ENCODE results near the gene CDH4. TPM values are rescaled to one million over a fixed set of nuclear protein-coding genes. Genes with fewer than 3 reads are reported as not detected.

Gene CDH4
- total and polyA plus RNA-seq, 2 of the 4 experiments (the other 2 are of a cell fraction), result 1.6 to 3.5 TPM

GRCh38 chr20:61223121-61223520 lies 28.9 kb upstream of the CDH4 start:
- no peak overlapping the region for H2AK9ac ChIP-seq (replicated peaks; ENCODE audit: low read depth, low read length, poor library complexity)
- H3K4ac ChIP-seq (ENCODE audit: low read depth, low read length), result no peak overlapping the region
- in situ Hi-C loops (cut with MboI; ENCODE audit: low sequenced_read_pairs) (loop anchor here (10.0 kb wide), 1 partner anchor 1008 kb away; no protein-coding TSS in a partner anchor), dilution Hi-C loops (cut with HindIII; ENCODE audit: low sequenced_read_pairs, unreplicated experiment) (no loop called here), intact Hi-C loops (cut with micrococcal nuclease) (no loop called here)
- peaks cover 2% of the 10 kb centered on the region for H3K27me3 ChIP-seq (ENCODE audit: control insufficient read depth, insufficient read depth, low read length)
- peaks cover 3% of the 10 kb centered on the region; the same call in 1 of the 2 replicates for H4K20me1 ChIP-seq (ENCODE audit: insufficient read depth, low read length)
- no peak overlapping the region for H2AK5ac ChIP-seq (ENCODE audit: low read depth, low read length)
- H3K4me3 ChIP-seq (ENCODE audit: insufficient read depth, low read depth, low read length), result no peak overlapping the region
- H3K79me1 ChIP-seq (ENCODE audit: low read depth in 1 of 2, low read length in 2 of 2), result no peaks in the 10 kb centered on the region
- H3K14ac ChIP-seq (replicated peaks; ENCODE audit: low read depth, low read length), result no peak overlapping the region
- H3K23ac ChIP-seq (ENCODE audit: low read depth, low read length), result no peak overlapping the region
- H3K9me3 ChIP-seq (ENCODE audit: control insufficient read depth, insufficient read depth, low read length), result no peaks in the 10 kb centered on the region
- no peak overlapping the region for H3K9ac ChIP-seq (ENCODE audit: low read depth, low read length)
- CTCF ChIA-PET, result no interaction called here
- H4K8ac ChIP-seq (ENCODE audit: low read depth in 2 of 2, low read length in 2 of 2), result no peak overlapping the region
- no peak overlapping the region for H2BK15ac ChIP-seq (ENCODE audit: low read depth, low read length)
- H3K4me2 ChIP-seq (ENCODE audit: low read depth, low read length), result no peak overlapping the region
- ATAC-seq (ENCODE audit: low read depth) (no peak), DNase-seq (no peak)
- no peak overlapping the region for H4K5ac ChIP-seq (ENCODE audit: low read depth, low read length)
- no peak for TF ChIP-seq USF2 (IDR thresholded peaks at IDR 0.05; ENCODE audit: low read depth, low read length)
- TF ChIP-seq MXI1 (IDR thresholded peaks at IDR 0.05; ENCODE audit: borderline replicate concordance, low read depth, low read length), result no peak
- TF ChIP-seq CHD1 (IDR thresholded peaks at IDR 0.05; ENCODE audit: low read depth, low read length), result no peak
- no peak for TF ChIP-seq NFE2L2 (IDR thresholded peaks at IDR 0.05; ENCODE audit: low read depth, low read length)
- no peak for TF ChIP-seq SMC3 (IDR thresholded peaks at IDR 0.05; ENCODE audit: low read depth, low read length)
- no peak for TF ChIP-seq BHLHE40 (IDR thresholded peaks at IDR 0.05; ENCODE audit: low read depth, low read length)
- TF ChIP-seq RFX5 (IDR thresholded peaks at IDR 0.05; ENCODE audit: low read depth, low read length), result no peak
- no peak for TF ChIP-seq RAD21 (IDR thresholded peaks at IDR 0.05; ENCODE audit: low read length)
- TF ChIP-seq CTCF (conservative IDR thresholded peaks at IDR 0.05; ENCODE audit: low read depth, low read length), result no peak
- TF ChIP-seq MAFK (IDR thresholded peaks at IDR 0.05; ENCODE audit: low read depth, low read length), result no peak
- no peak for TF ChIP-seq MAZ (IDR thresholded peaks at IDR 0.05; ENCODE audit: borderline replicate concordance, low read depth, low read length)
- no peak for TF ChIP-seq CEBPB (IDR thresholded peaks at IDR 0.05; ENCODE audit: low read depth, low read length)
- TF ChIP-seq FOS (IDR thresholded peaks at IDR 0.05; ENCODE audit: low read depth, low read length), result no peak
- TF ChIP-seq POLR2A (IDR thresholded peaks at IDR 0.05; ENCODE audit: low read depth, low read length), result no peak
- TF ChIP-seq ELK1 (IDR thresholded peaks at IDR 0.05; ENCODE audit: borderline replicate concordance, low read depth, low read length), result no peak
- POLR2A ChIA-PET (ENCODE audit: unreplicated experiment), result no interaction called here
- H2BK20ac ChIP-seq (ENCODE audit: low read depth, low read length), result no peak overlapping the region
- no peaks in the 10 kb centered on the region for H3K36me3 ChIP-seq (ENCODE audit: control insufficient read depth, insufficient read depth, low read length)
- no peak overlapping the region for H2AFZ ChIP-seq (replicated peaks; ENCODE audit: low read length, poor library complexity)
- H3K27ac ChIP-seq (ENCODE audit: insufficient read depth, low read length), result no peak overlapping the region
- peaks cover 9% of the 10 kb centered on the region for H3K4me1 ChIP-seq (ENCODE audit: control insufficient read depth, insufficient read depth, low read length)
- H2BK120ac ChIP-seq (ENCODE audit: low read depth, low read length), result no peak overlapping the region
- H3K18ac ChIP-seq (ENCODE audit: low read depth, low read length), result no peak overlapping the region
- no peak overlapping the region for H4K91ac ChIP-seq (ENCODE audit: insufficient read depth, low read depth, low read length)
- H3K56ac ChIP-seq (ENCODE audit: extremely low read depth, insufficient read depth, low read length), result no peak overlapping the region
- peaks cover 10% of the 10 kb centered on the region for H3K9me1 ChIP-seq (ENCODE audit: insufficient read depth, low read length)
- no TSS peak for BruUV-seq (replicated peaks)
- H2BK5ac ChIP-seq (ENCODE audit: low read depth, low read length, poor library complexity, severe bottlenecking), result no peak overlapping the region
- WGBS, 2 experiments (ENCODE audit: extremely low coverage in 2 of 2, insufficient read length in 1 of 2), result 80% methylated on average over 1 of the region's 10 CpGs; no CpG with 5 or more reads in 1 of the 2 experiments

Data from IMR-90 (cell line).